Stimulated activated CD8-positive, alpha-beta memory T cell treated with anti-CD3 and anti-CD28 coated beads, Interleukin-12 subunit alpha, Interleukin-12 subunit beta, amount 100 ng/mL, for 4 hours (primary cell): ENCODE measurements around the gene METTL25B.

Source experiments
- DNase-seq: peaks from one replicate; pipeline ENCODE4 v3.0.0-alpha.2; 2020; ENCODE audit warnings: low read depth

METTL25B gene

GRCh38 chr1:156768610-156769295, 40.5 kb downstream of the METTL25B start:
- no peak for DNase-seq

- DNase-seq: no peak
Measured at GRCh38 chr1:156772222-156772621, 44.0 kb downstream of the METTL25B start.

DNA sequence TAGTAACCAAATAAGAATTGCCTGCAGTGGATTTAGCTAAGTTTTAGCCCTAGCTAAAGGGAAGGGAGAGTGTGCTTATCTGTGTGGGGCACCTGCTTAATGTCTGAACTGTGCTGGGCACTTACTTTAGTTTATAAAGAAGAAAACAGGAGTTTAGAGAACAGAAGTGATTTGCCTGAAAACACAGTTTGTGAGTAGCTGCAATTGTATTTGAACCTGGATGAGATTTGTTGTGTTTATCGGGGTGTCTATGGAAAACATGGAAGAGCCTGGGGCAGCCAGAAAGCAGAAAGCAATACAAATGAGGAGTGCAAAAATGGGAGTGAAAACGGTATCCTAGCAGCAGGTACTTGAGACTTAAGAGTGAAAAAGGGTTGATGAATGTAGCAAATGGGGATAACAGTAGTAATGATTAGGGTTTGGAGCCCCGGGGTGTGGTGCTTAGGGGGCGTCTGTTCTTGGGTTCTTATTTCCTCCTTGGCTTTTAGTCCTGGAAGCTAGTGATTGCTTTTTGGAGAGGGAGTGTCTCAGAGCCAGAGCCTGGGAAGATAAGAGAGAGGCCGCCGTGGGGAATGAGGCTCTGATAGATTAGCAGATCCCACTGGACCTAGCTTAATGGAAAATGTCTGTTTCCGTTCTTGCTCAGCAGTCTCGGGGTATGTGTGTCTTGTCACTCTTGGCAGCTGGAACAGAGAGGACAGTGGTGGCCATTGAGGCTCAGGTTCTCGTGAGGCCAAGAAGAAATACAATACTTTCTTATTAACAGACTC, 44.6 kb downstream of the METTL25B start:
- no peak for DNase-seq

- no peak for DNase-seq
Measured at GRCh38 chr1:156773607-156774006, 45.3 kb downstream of the METTL25B start.

- DNase-seq: no peak
Measured at GRCh38 chr1:156775799-156776198, 47.5 kb downstream of the METTL25B start.

GRCh38 chr1:156776942-156777341, 48.7 kb downstream of the METTL25B start:
- DNase-seq: no peak

DNA sequence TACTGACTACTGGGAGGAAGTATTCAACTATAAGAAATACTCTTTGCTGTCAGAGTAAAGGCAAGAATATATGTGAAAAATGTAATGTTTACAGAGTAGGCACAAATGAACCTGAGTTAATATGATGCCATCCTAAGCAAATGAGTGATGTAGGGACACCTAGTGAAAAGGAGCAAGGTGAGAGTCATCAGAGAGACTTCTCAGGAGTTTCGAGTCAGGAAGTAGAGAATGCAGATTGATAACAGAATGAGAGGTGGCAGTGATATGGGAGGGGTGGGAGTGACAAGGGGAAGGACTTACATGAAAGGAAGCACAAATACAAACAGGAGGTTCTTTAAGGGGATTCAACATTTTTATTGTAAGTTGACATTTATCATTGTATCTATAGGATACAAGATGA, 49.3 kb downstream of the METTL25B start:
- no peak for DNase-seq

GRCh38 chr1:156781585-156782186, 53.4 kb downstream of the METTL25B start:
- DNase-seq: no peak

- no peak for DNase-seq
Measured at GRCh38 chr1:156785458-156785857, 57.2 kb downstream of the METTL25B start.
